ENCODE results near the gene NGRN. TPM values are rescaled to one million over a fixed set of nuclear protein-coding genes. Genes with fewer than 3 reads are reported as not detected.
"Not testable (repeated sequence)": the region's sequence is repeated elsewhere in the genome, so short reads cannot be mapped to it uniquely, and the experiment has no call there.

The NGRN gene
- total RNA-seq, 1 experiment from 2014 or later: 101 TPM

DNA sequence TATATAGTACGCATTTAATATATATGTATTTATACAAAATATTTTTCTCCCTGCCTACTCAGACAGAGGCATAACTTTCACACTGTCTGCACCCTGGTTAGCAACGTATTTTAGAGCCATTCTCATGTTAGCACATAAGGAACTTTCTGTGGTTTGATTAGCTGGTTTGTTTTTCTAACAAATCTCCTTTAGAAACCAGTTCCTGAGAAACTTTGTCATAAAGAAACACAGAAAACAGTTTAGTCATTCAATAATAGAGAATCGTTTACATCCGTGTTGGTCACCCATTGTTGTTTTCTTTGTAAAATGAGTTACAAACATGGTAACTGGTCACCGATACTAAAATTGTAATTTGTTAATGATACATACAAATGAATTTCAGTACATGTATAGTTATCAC lies 5.9 kb upstream of the NGRN start:
- H3K9me3 Mint-ChIP-seq (ENCODE audit: unreplicated experiment): no peaks in the 10 kb centered on the region
- ChIA-PET CTCF (no interaction called here), POLR2A (no interaction called here)
- H3K27me3 ChIP-seq (replicated peaks; ENCODE audit: control insufficient read depth, insufficient read depth, low read length): no peaks in the 10 kb centered on the region
- BruUV-seq (replicated peaks): no TSS peak
- no peaks in the 10 kb centered on the region for H3K36me3 ChIP-seq (ENCODE audit: control insufficient read depth, insufficient read depth, low read length)
- TF ChIP-seq, protein P1, sequence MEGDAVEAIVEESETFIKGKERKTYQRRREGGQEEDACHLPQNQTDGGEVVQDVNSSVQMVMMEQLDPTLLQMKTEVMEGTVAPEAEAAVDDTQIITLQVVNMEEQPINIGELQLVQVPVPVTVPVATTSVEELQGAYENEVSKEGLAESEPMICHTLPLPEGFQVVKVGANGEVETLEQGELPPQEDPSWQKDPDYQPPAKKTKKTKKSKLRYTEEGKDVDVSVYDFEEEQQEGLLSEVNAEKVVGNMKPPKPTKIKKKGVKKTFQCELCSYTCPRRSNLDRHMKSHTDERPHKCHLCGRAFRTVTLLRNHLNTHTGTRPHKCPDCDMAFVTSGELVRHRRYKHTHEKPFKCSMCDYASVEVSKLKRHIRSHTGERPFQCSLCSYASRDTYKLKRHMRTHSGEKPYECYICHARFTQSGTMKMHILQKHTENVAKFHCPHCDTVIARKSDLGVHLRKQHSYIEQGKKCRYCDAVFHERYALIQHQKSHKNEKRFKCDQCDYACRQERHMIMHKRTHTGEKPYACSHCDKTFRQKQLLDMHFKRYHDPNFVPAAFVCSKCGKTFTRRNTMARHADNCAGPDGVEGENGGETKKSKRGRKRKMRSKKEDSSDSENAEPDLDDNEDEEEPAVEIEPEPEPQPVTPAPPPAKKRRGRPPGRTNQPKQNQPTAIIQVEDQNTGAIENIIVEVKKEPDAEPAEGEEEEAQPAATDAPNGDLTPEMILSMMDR (IDR thresholded peaks at IDR 0.05; ENCODE audit: insufficient read depth in 1 of 2, low read depth in 1 of 2, low read length in 1 of 2, severe bottlenecking in 1 of 2, unreplicated experiment in 1 of 2): no peak
- no peaks in the 10 kb centered on the region for H3K36me3 Mint-ChIP-seq (ENCODE audit: insufficient read depth, unreplicated experiment)
- no peaks in the 10 kb centered on the region for H3K4me1 Mint-ChIP-seq (ENCODE audit: low read depth, unreplicated experiment)
- H3K9me3 ChIP-seq: no peaks in the 10 kb centered on the region
- H3K4me3 Mint-ChIP-seq (ENCODE audit: unreplicated experiment): no peak overlapping the region
- no peak for DNase-seq
- no peaks in the 10 kb centered on the region for H3K27me3 Mint-ChIP-seq (ENCODE audit: insufficient read depth, unreplicated experiment)
- H3K4me1 ChIP-seq: no peaks in the 10 kb centered on the region
- no peak overlapping the region for H3K4me3 ChIP-seq (ENCODE audit: low read depth, low read length)
- intact Hi-C loops (cut with micrococcal nuclease; ENCODE audit: unreplicated experiment): no loop called here
- no peak overlapping the region for H3K27ac Mint-ChIP-seq (ENCODE audit: unreplicated experiment)

DNA sequence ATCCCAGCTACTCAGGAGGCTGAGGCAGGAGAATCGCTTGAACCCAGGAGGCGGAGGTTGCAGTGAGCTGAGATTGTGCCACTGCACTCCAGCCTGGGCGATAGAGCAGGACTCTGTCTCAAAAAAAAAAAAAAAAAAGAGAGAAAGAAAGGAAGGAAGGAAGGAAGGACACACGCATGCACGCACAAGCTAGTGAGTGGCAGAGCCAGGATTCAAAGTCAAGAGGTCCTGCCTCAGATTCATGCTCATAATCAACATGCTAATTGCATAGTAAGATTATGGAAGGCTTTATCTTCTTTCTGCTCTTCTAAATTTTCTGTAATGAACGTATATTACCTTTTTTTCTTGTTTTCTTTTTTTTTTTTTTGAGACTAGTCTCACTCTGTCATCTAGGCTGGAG lies 4.7 kb upstream of the NGRN start:
- intact Hi-C loops (cut with micrococcal nuclease; ENCODE audit: unreplicated experiment); H3K27me3 ChIP-seq (replicated peaks; ENCODE audit: control insufficient read depth, insufficient read depth, low read length); H3K27me3 Mint-ChIP-seq (ENCODE audit: insufficient read depth, unreplicated experiment); H3K9me3 ChIP-seq; DNase-seq; H3K27ac Mint-ChIP-seq (ENCODE audit: unreplicated experiment); H3K36me3 Mint-ChIP-seq (ENCODE audit: insufficient read depth, unreplicated experiment); H3K4me1 Mint-ChIP-seq (ENCODE audit: low read depth, unreplicated experiment); H3K4me3 Mint-ChIP-seq (ENCODE audit: unreplicated experiment); H3K36me3 ChIP-seq (ENCODE audit: control insufficient read depth, insufficient read depth, low read length); H3K4me3 ChIP-seq (ENCODE audit: low read depth, low read length); BruUV-seq (replicated peaks); H3K9me3 Mint-ChIP-seq (ENCODE audit: unreplicated experiment); H3K4me1 ChIP-seq: not testable (repeated sequence)
- ChIA-PET CTCF (interaction anchor here (0.6 kb wide), 1 partner anchor 17 kb away, joined by 3 read pairs; no protein-coding TSS in a partner anchor), POLR2A (interaction anchor here (0.6 kb wide), 1 partner anchor 240 kb away, joined by 3 read pairs; no protein-coding TSS in a partner anchor)

DNA sequence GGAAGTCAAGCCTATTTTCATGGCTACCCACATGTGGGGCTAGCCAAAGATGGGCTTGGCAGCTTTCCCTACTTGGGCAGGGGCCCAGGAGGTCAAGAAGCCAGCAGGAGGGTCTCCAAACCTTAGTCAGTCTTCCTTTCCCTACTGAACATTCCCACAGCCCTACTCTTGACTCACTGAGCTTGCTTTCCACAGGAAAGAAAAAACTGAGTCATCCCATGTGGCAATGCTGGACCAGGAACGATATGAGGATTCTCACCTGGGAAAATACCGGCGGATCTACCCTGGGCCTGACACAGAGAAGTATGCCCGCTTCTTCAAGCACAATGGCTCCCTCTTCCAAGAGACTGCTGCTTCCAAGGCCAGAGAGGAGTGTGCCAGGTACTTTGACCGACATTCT lies 3.7 kb upstream of the NGRN start:
- no peak for DNase-seq
- Mint-ChIP-seq H3K4me3 (ENCODE audit: unreplicated experiment) (no peak overlapping the region), H3K27me3 (ENCODE audit: insufficient read depth, unreplicated experiment) (no peaks in the 10 kb centered on the region), H3K9me3 (ENCODE audit: unreplicated experiment) (no peaks in the 10 kb centered on the region), H3K4me1 (ENCODE audit: low read depth, unreplicated experiment) (no peaks in the 10 kb centered on the region), H3K36me3 (ENCODE audit: insufficient read depth, unreplicated experiment) (peaks cover 15% of the 10 kb centered on the region), H3K27ac (ENCODE audit: unreplicated experiment) (no peak overlapping the region)
- Histone ChIP-seq H3K9me3 (no peaks in the 10 kb centered on the region), H3K4me1 (0 out of 2 replicates have a peak, but pooled peaks cover 3% of the 10 kb centered on the region), H3K4me3 (ENCODE audit: low read depth, low read length) (no peak overlapping the region), H3K36me3 (ENCODE audit: control insufficient read depth, insufficient read depth, low read length) (no peaks in the 10 kb centered on the region), H3K27me3 (replicated peaks; ENCODE audit: control insufficient read depth, insufficient read depth, low read length) (no peaks in the 10 kb centered on the region)
- intact Hi-C loops (cut with micrococcal nuclease; ENCODE audit: unreplicated experiment): no loop called here
- POLR2A ChIA-PET: no interaction called here
- CTCF ChIA-PET: no interaction called here
- no TSS peak for BruUV-seq (replicated peaks)
- TF ChIP-seq, protein P1 (IDR thresholded peaks at IDR 0.05; ENCODE audit: insufficient read depth in 1 of 2, low read depth in 1 of 2, low read length in 1 of 2, severe bottlenecking in 1 of 2, unreplicated experiment in 1 of 2): no peak

GRCh38 chr15:90262426-90262825 lies 3.0 kb upstream of the NGRN start:
- no peak overlapping the region for H3K27ac Mint-ChIP-seq (ENCODE audit: unreplicated experiment)
- intact Hi-C loops (cut with micrococcal nuclease; ENCODE audit: unreplicated experiment): no loop called here
- H3K4me3 Mint-ChIP-seq (ENCODE audit: unreplicated experiment): no peak overlapping the region
- no peak for DNase-seq
- H3K36me3 Mint-ChIP-seq (ENCODE audit: insufficient read depth, unreplicated experiment): peaks cover 15% of the 10 kb centered on the region
- H3K9me3 ChIP-seq: no peaks in the 10 kb centered on the region
- no peaks in the 10 kb centered on the region for H3K27me3 ChIP-seq (replicated peaks; ENCODE audit: control insufficient read depth, insufficient read depth, low read length)
- H3K4me1 Mint-ChIP-seq (ENCODE audit: low read depth, unreplicated experiment): no peaks in the 10 kb centered on the region
- no peaks in the 10 kb centered on the region for H3K36me3 ChIP-seq (ENCODE audit: control insufficient read depth, insufficient read depth, low read length)
- CTCF ChIA-PET: no interaction called here
- POLR2A ChIA-PET: no interaction called here
- H3K4me3 ChIP-seq (ENCODE audit: low read depth, low read length): no peak overlapping the region
- no TSS peak for BruUV-seq (replicated peaks)
- H3K27me3 Mint-ChIP-seq (ENCODE audit: insufficient read depth, unreplicated experiment): no peaks in the 10 kb centered on the region
- TF ChIP-seq, protein P1 (IDR thresholded peaks at IDR 0.05; ENCODE audit: insufficient read depth in 1 of 2, low read depth in 1 of 2, low read length in 1 of 2, severe bottlenecking in 1 of 2, unreplicated experiment in 1 of 2): no peak
- peaks cover 7% of the 10 kb centered on the region; the same call in 1 of the 2 replicates for H3K4me1 ChIP-seq
- no peaks in the 10 kb centered on the region for H3K9me3 Mint-ChIP-seq (ENCODE audit: unreplicated experiment)

All from Caco-2 (cell line).